Midbrain (tissue), 1 donor: ENCODE measurements around the gene IGHMBP2.
"Not testable (repeated sequence)": the region's sequence is repeated elsewhere in the genome, so short reads cannot be mapped to it uniquely, and the experiment has no call there.

Experiments used
- DNase-seq: peaks from one replicate; lab custom pipeline; 2025; lab: John Stamatoyannopoulos, UW

The IGHMBP2 gene

GRCh38 chr11:68903288-68904247 lies at the start of gene IGHMBP2, which contains the start of gene MRPL21:
TSS of gene IGHMBP2 (plus strand) at chr11:68903891. CDS start at chr11:68903953, 62 bp downstream.
TSS of gene MRPL21 (minus strand) at chr11:68903832. CDS start at chr11:68903810, 22 bp downstream.
- DNase-seq, result peak; percentile 85

GRCh38 chr11:68854273-68854958 lies 49.3 kb upstream of the IGHMBP2 start:
- no peak for DNase-seq

- peak; percentile 34 for DNase-seq
Observed at GRCh38 chr11:68855205-68855981, 48.3 kb upstream of the IGHMBP2 start.

GRCh38 chr11:68856425-68857030 lies 47.2 kb upstream of the IGHMBP2 start:
- not testable (repeated sequence) for DNase-seq

GRCh38 chr11:68857037-68857586 lies 46.6 kb upstream of the IGHMBP2 start:
- DNase-seq, result no peak

GRCh38 chr11:68859123-68859522 lies 44.6 kb upstream of the IGHMBP2 start:
- no peak for DNase-seq

- DNase-seq, result no peak
Observed at GRCh38 chr11:68862421-68862820, 41.3 kb upstream of the IGHMBP2 start.

GRCh38 chr11:68863553-68864265 lies 40.0 kb upstream of the IGHMBP2 start:
- no peak for DNase-seq

GRCh38 chr11:68865241-68865640 lies 38.5 kb upstream of the IGHMBP2 start:
- DNase-seq, result no peak

- DNase-seq, result no peak
Observed at GRCh38 chr11:68867066-68867465, 36.6 kb upstream of the IGHMBP2 start.

GRCh38 chr11:68868221-68868835 lies 35.4 kb upstream of the IGHMBP2 start:
- no peak for DNase-seq

- no peak for DNase-seq
Observed at GRCh38 chr11:68870470-68870869, 33.2 kb upstream of the IGHMBP2 start.

GRCh38 chr11:68872216-68873003 lies 31.3 kb upstream of the IGHMBP2 start:
- no peak for DNase-seq

GRCh38 chr11:68878022-68878421 lies 25.7 kb upstream of the IGHMBP2 start:
- DNase-seq, result no peak

GRCh38 chr11:68880851-68881250 lies 22.8 kb upstream of the IGHMBP2 start:
- no peak for DNase-seq

- DNase-seq, result no peak
Observed at GRCh38 chr11:68881320-68881719, 22.4 kb upstream of the IGHMBP2 start.

GRCh38 chr11:68882391-68882790 lies 21.3 kb upstream of the IGHMBP2 start:
- DNase-seq, result no peak

- not testable (repeated sequence) for DNase-seq
Observed at GRCh38 chr11:68884827-68885226, 18.9 kb upstream of the IGHMBP2 start.

GRCh38 chr11:68889948-68890446 lies 13.7 kb upstream of the IGHMBP2 start:
- DNase-seq, result no peak
